Dedifferentiated amniotic fluid mesenchymal stem cell (primary cell): ENCODE data around the gene KLHL29.

Experiments used
- DNase-seq: peaks from one replicate; pipeline ENCODE4 v3.0.0-alpha.2; 2016; ENCODE audit errors: extremely low spot score

KLHL29 gene

GRCh38 chr2:23493846-23494245 is 108.9 kb downstream of the KLHL29 start:
- DNase-seq: no peak

DNA sequence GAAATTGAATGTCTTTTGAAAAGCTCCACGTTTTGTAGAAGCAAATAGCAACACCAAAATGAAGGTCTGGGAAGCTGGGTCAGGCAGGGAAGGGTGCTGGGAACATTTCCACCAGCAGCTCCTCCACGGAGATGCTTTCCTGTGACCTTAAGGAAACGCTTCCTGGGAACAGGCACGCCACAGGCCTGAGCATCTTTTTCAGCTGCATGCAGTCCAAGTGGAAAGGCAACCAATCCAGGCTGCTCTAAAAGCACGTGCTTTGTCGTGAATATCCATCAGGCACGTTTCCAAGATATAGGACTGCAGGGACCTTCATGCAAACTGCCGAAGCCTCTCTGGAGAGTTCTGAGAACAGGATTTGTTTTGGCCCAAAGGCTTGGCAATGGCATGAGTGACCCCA is 109.3 kb downstream of the KLHL29 start:
- DNase-seq: no peak

GRCh38 chr2:23495661-23496114 is 110.7 kb downstream of the KLHL29 start:
- no peak for DNase-seq

- no peak for DNase-seq
These were observed 111.5 kb downstream of the KLHL29 start for GRCh38 chr2:23496456-23496855.

GRCh38 chr2:23497063-23497462 is 112.1 kb downstream of the KLHL29 start:
- DNase-seq: no peak

DNA sequence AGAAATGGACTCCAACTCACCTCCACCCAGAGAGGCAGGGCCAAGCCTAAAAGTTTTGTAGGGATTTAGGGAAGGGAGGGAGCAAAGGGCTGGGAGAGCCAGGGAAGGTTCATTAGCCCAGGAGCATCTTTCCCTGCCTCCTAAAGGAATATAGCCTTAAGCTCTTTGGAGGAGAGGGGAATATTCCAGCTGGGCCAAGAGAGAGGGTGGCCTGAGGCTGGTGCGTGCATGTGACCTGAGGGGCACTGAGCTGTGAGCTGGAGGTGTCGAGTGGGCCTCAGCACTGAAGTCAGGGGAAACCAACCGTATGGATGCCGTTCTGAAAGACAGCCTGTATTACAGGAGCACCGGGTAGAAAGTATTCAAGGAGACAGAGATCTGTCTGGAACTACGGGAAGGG is 112.6 kb downstream of the KLHL29 start:
- DNase-seq: no peak

DNA sequence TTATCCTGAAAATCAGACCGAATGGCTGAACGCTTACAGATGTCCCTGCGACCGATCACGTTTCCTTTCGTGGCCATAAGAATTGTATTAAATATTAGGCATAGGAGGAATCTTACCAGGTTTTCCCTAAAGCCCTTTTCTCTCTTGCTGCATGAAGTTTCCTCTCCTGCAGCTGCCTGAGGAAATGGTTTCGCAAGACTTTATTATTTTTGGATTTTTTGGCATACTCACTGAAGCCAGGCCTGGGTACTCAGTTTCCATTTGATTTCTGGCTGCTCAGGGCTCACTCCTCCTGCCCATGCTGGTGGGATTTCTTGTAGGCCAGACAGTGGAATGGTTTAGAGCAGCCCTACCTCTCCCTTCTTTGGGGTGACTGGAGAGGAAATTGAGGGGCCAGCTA is 114.0 kb downstream of the KLHL29 start:
- DNase-seq: peak; percentile 23

DNA sequence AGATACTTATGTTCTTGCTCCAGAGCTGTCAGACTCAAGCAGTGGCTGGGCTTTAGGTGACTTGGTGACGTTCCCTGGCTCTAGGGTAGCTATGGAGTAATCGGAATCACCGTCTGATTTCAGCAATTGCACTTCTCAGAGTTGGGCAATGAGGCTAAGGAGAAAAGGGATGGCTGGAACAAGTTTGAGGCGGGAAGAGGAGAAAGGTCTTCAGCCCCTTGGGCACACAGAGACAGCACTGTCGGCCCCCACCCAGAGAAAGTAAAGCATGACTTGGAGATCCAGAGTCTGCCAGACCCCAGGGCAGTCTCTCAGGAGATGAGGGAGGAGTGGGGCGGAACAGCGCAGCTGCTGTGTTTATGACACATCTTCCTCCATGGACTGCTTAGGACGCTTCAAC is 114.5 kb downstream of the KLHL29 start:
- no peak for DNase-seq

GRCh38 chr2:23500836-23501235 is 115.9 kb downstream of the KLHL29 start:
- no peak for DNase-seq

DNA sequence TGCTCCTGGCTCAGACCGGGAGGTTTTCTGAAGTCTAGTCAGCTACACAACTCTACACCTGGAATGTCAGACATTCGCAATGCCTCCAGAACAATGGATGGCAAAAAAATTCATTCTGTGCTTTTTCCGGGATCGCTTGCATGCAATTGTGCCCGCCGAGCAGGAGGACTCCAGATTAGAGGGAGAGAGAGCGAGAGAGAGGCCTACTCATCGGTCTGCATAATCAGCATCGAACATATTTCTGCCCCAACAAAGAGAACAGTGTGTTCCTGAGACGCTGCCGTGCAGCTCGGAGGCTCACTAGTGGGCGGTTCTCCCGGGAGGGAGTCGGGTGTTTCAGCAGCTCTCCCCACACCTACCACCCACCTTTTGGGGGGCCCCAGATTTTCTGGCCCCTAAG is 117.1 kb downstream of the KLHL29 start:
- no peak for DNase-seq

GRCh38 chr2:23503097-23503496 is 118.1 kb downstream of the KLHL29 start:
- DNase-seq: no peak

DNA sequence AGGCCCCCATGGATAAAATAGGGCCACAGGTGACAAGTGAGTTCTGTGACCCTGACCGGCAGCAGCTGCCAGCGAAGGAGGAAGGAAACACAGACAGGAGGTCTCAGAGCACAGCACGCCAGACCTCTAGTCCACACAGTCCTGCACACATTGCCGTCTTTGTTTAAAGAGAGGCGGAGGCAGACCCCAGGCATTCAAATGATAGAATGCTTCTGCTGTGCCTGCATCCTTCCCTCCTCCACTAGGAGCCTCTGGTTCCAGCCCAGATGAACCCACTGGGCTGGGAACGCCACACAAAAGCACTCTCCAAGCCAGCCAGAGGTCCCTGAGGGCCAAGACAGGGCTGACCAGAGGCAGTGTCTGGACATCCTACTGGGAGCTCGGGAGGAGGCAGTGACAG is 118.7 kb downstream of the KLHL29 start:
- no peak for DNase-seq

- no peak for DNase-seq
These were observed 119.6 kb downstream of the KLHL29 start for GRCh38 chr2:23504591-23504990.

GRCh38 chr2:23505218-23505983 is 120.4 kb downstream of the KLHL29 start:
- no peak for DNase-seq

DNA sequence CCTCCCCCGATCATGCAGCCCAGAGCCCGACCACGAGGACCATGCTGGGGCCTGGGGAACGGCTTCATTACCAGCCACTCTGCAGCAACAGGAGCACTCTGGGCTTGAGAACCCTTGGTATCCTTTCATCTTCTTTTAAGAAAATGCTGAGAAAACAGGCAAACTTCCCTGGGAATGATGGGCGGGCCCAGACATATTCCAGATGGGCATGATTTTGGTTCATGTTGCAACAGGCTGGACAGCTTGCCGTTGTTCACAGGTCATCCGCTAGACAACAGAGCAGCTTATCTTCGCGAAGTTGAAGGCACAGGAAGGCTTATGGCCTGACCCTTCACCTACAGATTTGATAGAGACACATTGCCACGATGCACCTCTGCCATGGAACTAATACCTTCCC is 121.0 kb downstream of the KLHL29 start:
- DNase-seq: no peak

GRCh38 chr2:23506531-23507266 is 121.7 kb downstream of the KLHL29 start:
- no peak for DNase-seq

- no peak for DNase-seq
These were observed 122.5 kb downstream of the KLHL29 start for GRCh38 chr2:23507267-23508065.

GRCh38 chr2:23508066-23508390 is 123.0 kb downstream of the KLHL29 start:
- DNase-seq: no peak

DNA sequence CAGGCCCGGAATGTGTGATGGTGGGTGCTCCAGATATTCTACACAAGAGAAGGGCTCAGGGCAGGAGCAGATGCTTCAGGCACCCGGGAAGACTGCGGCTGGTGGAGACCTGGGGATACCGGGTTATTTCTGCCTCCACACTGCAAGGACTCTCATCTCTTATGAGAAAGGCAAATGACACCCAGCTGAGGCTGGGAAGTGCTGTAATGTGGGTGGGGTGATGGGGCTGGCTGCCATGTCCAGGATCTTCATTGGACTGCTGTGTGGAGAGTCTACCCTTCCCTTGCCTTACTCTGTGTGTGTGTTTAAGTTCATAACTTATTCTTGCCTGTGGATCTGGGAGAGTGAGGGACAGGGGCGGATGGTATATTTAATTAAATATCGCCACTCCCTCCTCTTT is 124.1 kb downstream of the KLHL29 start:
- no peak for DNase-seq

DNA sequence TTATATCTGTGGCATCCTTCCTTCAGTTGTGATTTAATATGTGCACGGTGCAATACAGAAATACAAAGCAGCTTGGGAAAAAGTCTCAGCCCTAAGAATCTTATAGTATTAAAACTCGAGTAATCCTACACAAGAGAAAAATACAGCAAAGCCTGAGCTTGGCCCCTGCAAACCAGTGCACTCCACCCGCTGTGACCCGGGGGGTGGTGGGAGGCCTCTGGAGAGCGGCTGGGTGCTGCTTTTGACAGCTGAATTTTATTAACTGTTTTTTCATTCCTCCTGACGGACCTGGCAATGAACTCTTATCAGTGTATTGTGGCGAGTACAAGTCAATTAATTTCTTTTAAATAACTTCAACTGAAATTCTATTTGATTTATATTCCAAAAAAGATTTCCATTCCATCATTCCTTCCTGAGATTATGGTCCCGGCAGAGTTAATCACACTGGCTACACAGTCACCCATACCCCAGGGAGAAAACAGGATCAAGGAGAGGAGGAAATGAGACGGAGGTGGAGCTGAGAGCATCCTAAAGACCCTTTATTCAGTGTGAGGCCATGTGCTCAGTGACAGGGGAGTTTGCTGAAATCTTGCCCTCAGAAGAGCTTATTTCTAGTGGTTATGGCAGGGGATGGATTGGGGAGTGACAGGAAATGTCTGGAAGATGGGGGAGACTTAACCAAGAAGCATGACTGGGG is 124.8 kb downstream of the KLHL29 start:
- DNase-seq: no peak

GRCh38 chr2:23510471-23510870 is 125.5 kb downstream of the KLHL29 start:
- DNase-seq: no peak

DNA sequence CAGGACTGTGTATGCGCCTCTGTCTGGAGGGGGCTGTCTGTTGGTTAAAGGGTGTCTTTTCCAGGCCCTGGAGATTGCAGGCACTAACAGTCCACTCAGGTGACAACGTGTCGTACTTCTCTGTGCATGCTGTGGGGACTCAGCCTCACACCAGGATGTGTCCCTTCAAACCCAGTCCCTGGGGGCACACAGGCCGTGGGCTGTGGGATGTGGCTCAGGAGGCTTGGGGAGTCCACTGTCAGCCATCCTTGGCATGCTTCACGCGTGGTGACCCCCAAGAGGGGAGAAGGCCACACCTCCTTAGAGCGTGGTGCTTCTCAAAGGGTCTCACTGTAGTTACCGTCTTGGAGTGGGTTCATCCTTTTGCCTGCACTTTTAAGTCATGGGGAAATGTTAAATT is 127.8 kb downstream of the KLHL29 start:
- DNase-seq: no peak
